GM19463 (cell line): ENCODE data around the gene ZSCAN10.
"Not testable (repeated sequence)": the region's sequence is repeated elsewhere in the genome, so short reads cannot be mapped to it uniquely, and the experiment has no call there.

ENCODE experiments used
- ATAC-seq: cut with Tn5 transposase; IDR thresholded peaks from one replicate; pipeline ENCODE4 v1.9.1; 2021; ENCODE audit warnings: mild to moderate bottlenecking, moderate library complexity; ENCODE audit not compliant: unreplicated experiment

The ZSCAN10 gene

DNA sequence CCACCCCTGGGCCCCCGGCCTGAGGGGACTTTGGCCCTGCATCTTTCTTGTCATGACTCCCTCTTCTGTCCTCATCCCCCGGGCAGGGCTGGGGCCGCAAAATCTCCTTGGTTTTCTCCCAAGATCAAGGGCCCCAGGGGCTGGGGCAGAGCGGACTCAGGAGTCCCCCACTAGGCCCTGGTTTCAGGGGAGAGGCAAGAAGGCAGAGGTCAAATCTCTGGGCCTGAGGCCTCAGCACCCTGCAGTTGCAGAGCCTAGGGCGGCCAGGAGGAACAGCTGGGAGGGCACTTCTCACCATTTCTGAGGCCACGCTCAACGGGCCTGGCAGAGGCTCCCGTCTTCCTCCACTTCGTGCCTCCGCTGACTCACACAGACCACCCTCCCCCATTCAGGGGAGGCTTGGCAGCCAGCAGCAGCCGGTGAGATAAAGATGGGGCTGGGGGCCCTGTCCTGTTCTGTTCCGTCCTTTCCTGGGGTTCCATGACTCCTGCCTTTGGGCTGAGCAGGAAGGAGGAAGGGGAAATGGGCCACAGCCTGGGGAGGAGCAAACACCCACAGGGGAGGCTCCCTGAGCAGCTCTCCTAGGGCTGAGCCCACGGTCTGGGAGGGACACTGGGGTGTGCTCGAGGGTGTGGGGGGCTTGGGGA, 12.4 kb downstream of the ZSCAN10 start:
- ATAC-seq, result no peak

GRCh38 chr16:3085868-3086595, 13.1 kb downstream of the ZSCAN10 start:
- ATAC-seq, result no peak

- ATAC-seq, result no peak
Measured at GRCh38 chr16:3084969-3085670, 14.0 kb downstream of the ZSCAN10 start.

DNA sequence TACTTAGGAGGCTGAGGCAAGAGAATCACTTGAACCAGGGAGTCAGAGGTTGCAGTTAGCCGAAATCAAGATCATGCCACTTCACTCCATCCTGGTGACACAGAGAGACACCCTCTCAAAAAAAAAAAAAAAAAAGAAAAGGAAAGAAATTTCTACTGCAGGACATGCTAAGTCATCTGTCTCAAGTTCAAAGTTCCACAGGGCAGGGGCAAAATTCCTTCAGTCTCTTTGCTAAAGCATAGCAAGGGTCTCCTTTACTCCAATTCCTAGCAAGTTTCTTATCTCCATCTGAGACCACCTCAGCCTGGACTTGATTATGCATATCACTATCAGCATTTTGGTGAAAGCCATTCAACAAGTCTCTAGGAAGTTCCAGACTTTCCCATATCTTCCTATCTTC, 14.6 kb downstream of the ZSCAN10 start:
- ATAC-seq, result no peak

DNA sequence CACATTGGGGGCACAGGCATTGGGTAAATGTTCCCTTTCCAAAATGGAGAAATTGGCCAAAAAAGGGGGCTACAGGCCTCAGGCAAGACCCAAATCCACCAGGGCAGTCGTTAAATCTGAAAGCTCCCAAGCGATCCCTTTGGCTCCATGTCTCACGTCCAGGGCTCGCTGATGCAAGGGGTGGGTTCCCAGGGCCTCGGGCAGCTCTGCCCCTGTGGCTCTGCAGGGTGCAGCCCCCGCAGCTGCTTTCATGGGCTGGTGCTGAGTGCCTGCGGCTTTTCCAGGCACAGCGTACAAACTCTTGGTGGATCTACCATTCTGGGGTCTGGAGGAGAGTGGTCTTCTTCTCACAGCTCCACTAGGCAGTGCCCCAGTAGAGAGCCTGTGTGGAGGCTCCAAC, 15.7 kb downstream of the ZSCAN10 start:
- ATAC-seq, result not testable (repeated sequence)

DNA sequence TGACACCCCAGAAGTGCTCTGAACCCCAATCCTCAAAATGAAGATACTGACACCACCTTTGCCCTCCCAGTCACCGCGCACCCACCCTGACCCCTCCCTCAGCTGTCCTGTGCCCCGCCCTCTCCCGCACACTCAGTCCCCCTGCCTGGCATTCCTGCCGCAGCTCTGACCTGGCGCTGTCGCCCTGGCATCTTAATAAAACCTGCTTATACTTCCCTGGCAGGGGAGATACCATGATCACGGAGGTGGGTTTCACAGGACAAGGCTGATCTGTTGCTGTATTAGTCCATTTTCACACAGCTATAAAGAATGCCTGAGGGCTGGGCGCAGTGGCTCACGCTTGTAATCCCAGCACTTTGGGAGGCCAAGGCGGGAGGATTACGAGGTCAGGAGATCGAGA, 17.1 kb downstream of the ZSCAN10 start:
- not testable (repeated sequence) for ATAC-seq

- ATAC-seq, result no peak
Measured at GRCh38 chr16:3080024-3080423, 19.1 kb downstream of the ZSCAN10 start.

DNA sequence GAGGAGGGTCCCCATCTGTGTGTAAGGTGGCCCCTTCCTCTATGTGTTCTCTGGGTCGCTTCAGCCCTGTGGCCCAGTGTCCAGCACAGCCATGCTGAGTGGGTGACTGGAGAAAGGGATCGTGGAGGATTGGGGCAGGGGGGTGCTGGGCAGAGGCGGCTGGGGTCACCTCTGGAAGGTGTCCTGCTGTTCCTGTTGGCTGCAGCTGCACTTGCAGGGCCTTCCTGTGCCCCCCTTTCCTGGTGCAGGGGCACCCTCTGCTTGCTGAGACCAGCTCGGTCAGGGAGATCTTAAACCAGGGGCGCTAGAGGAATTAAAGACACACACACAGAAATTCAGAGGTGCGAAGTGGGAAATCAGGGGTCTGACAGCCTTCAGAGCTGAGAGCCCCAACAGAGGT, 22.5 kb downstream of the ZSCAN10 start:
- no peak for ATAC-seq

DNA sequence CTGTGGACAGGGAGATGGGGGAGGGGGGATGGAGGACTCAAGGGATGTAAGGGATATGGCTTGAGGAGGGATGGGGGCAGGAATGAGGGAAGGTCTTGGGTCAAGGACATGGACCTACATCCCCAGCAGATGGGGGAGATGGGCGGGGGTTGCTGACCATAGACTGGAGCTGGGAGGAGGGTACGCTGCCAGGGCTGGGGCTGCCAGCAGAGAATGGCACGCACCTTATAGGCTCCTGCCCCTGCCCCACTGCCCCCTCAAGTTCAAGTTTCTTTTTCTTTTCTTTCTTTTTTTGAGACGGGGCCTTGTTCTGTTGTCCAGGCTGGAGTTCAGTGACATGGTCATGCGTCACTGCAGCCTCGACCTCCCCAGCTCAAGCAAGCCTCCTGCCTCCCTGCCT, 23.1 kb downstream of the ZSCAN10 start:
- ATAC-seq, result not testable (repeated sequence)

DNA sequence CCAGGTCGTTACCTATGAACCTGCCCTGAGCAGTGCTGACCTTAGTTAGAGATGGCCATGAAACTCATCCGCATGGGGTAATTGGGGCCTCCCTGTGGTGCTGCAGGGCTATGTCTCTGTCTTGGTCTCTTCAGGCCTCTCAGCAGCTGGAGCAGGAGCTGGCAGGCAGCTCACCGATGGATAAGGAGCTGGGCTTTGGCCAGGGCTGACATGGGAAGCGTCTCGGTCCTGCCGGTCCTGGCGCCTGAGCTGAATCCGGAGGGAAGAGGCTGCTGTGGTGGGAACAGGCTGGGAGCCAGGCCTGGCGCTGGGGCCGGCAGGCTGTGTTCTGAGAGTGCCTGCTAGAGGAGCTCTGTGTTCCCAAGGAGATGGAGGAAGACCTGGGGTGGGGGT, 23.6 kb downstream of the ZSCAN10 start:
- no peak for ATAC-seq

GRCh38 chr16:3074860-3075522, 24.1 kb downstream of the ZSCAN10 start:
- ATAC-seq, result peak; percentile 74

DNA sequence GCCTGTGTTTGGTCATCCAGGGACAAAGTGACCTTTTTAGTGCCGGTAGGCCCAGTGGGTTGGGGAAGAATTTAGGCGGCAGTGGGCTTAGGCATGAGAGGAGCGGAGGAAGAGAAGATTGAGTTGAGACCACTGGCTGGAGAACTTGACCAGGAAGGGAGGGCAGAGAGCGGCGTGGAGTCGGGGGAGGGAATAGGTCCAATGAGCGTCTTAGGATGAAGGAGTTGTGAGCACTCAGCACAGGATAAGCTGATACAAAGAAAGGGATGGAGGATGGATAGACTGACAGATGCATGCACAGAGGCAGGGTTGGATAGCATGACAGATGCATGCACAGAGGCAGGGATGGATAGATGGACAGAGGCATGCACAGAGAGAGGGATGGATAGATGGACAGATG, 25.6 kb downstream of the ZSCAN10 start:
- no peak for ATAC-seq

- not testable (repeated sequence) for ATAC-seq
Measured at GRCh38 chr16:3072576-3073263, 26.4 kb downstream of the ZSCAN10 start.

- not testable (repeated sequence) for ATAC-seq
Measured at GRCh38 chr16:3072148-3072547, 26.9 kb downstream of the ZSCAN10 start.

DNA sequence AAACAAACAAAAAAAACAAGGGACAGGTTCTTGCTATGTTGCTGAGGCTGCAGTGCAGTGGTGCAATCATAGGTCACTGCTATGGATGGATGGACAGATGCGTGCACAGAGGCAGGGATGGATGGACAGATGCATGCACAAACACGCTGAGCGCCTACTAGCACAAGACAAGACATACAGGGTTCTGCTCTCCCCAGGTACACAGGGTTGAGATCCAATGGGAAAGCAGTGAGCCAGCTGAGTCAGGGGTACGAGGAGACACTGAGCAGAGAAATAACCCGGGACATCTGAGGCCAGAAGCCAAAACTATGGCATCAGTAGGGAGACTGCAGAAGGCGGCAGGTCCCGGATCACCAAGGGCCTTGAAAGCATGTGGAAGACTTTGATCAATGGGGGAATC, 27.4 kb downstream of the ZSCAN10 start:
- ATAC-seq, result no peak

- no peak for ATAC-seq
Measured at GRCh38 chr16:3070608-3071111, 28.4 kb downstream of the ZSCAN10 start.

GRCh38 chr16:3069146-3069545, 29.9 kb downstream of the ZSCAN10 start:
- not testable (repeated sequence) for ATAC-seq

- ATAC-seq, result no peak
Measured at GRCh38 chr16:3068487-3068886, 30.6 kb downstream of the ZSCAN10 start.

- ATAC-seq, result no peak
Measured at GRCh38 chr16:3066440-3066748, 32.7 kb downstream of the ZSCAN10 start.

DNA sequence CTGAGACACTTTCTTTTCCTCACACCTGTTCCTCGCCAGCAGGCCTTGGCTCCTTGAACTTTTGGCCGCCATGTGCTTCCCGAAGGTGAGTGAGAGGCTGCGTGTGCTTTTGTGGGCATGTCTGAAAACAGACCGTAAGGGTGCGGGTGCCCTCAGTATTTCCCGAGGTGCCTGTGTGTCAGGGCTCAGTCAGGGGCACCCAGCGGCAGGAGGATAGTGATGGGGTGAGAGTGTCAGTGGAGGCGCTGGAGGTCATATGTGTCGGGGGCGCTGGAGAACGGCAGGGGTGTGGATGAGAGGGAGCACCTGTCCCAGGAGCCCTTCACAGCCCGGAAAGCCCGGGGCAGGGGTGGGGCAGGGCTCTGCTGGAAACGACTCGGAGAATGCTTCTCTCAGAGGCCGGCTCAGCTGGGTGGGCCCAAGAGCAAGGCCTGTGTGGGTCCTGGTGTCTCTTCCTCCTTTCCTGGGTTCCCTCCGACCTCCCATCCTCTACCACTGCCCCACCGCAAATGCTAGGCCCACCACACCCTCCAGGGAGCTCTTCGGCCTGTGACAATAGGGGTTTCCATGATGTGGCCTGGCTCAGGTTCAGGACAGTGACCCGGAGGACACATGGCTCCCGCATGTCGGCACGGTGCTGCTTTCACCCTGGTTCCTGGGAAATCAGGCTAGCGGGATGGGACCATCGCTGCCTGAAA, 33.2 kb downstream of the ZSCAN10 start:
- ATAC-seq, result peak; percentile 12
